ENCODE results near the gene HIF1AN. TPM values are rescaled to one million over a fixed set of nuclear protein-coding genes. Genes with fewer than 3 reads are reported as not detected.

The HIF1AN gene
- total RNA-seq, 4 donors from 2014 or later = 9.1 to 15.4 (median 11.1) TPM

GRCh38 chr10:100524638-100525037, 11.1 kb upstream of the HIF1AN start:
- intact Hi-C loops (cut with DNase I) = no loop called here
- H3K9me3 ChIP-seq = no peaks in the 10 kb centered on the region
- no peak overlapping the region for H3K27ac ChIP-seq
- no peak for DNase-seq
- WGBS, 2 donors = 88 to 93% methylated on average over 2 of the region's 2 CpGs
- H3K27me3 ChIP-seq = no peaks in the 10 kb centered on the region
- peaks cover 18 to 21% of the 10 kb centered on the region in 2 donors for H3K4me1 ChIP-seq
- no peak overlapping the region for H3K4me3 ChIP-seq (replicated peaks in 1 of 3)
- peaks cover 30 to 34% of the 10 kb centered on the region in 2 donors for H3K36me3 ChIP-seq
- no peak for TF ChIP-seq POLR2A (IDR thresholded peaks at IDR 0.05)
- TF ChIP-seq CTCF (IDR thresholded peaks at IDR 0.05) = no peak

GRCh38 chr10:100528123-100528886, 7.4 kb upstream of the HIF1AN start:
- H3K4me1 ChIP-seq = peaks cover 18 to 23% of the 10 kb centered on the region in 2 donors
- H3K9me3 ChIP-seq = no peaks in the 10 kb centered on the region
- intact Hi-C loops (cut with DNase I) = no loop called here
- DNase-seq = no peak
- WGBS, 2 donors = 67 to 73% methylated on average over 7 of the region's 7 CpGs
- H3K27ac ChIP-seq = peak overlapping the region in 1 of 3 donors; percentile 82
- peaks cover 30% of the 10 kb centered on the region in 2 donors for H3K36me3 ChIP-seq
- TF ChIP-seq CTCF (IDR thresholded peaks at IDR 0.05) (no peak), POLR2A (IDR thresholded peaks at IDR 0.05) (no peak)
- peak overlapping the region in 1 of 3 donors; percentile 81 for H3K4me3 ChIP-seq (replicated peaks in 1 of 3)
- H3K27me3 ChIP-seq = no peaks in the 10 kb centered on the region

DNA sequence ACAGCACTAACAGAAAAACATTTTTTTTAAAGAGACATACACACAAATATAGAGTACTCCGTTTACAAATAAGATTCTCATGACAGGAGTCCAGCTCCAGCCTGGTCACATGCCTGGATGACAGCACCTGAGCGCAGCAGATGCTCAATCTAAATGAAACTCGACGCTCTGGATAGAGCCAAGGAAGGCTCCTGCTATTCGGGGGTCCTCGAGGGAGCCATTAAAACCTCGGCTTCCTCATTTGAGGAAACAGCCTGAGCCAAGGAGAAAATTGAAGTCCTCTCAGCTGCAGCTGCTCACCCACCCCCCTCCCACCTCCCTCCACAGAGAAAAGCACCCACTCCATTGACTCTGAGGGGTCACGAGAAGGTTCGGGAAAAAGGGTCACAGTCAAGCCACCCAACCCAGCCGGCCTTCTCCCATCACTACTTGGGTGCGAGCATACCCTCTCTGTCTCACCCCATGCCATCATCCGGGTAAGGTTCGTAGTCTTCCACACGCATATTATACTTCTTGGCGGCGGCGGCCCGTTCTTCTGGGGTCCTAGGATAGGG, 6.7 kb upstream of the HIF1AN start:
- H3K36me3 ChIP-seq = peaks cover 23 to 28% of the 10 kb centered on the region in 2 donors
- DNase-seq = no peak
- 1 to 3% methylated on average over 12 to 15 of the region's 18 CpGs for WGBS, 2 donors
- H3K4me3 ChIP-seq (replicated peaks in 1 of 3) = peak overlapping the region; percentile 61 to 81 (median 75)
- no peak for TF ChIP-seq CTCF (IDR thresholded peaks at IDR 0.05)
- TF ChIP-seq POLR2A (IDR thresholded peaks at IDR 0.05) = no peak
- intact Hi-C loops (cut with DNase I) = no loop called here
- H3K27me3 ChIP-seq = no peaks in the 10 kb centered on the region
- peak overlapping the region in 2 of 3 donors; percentile 37 to 82 for H3K27ac ChIP-seq
- H3K4me1 ChIP-seq = peaks cover 18 to 23% of the 10 kb centered on the region in 2 donors
- no peaks in the 10 kb centered on the region for H3K9me3 ChIP-seq

- intact Hi-C loops (cut with DNase I) = no loop called here
- 1% methylated on average over 36 to 43 of the region's 43 CpGs for WGBS, 2 donors
- Histone ChIP-seq H3K27me3 (no peaks in the 10 kb centered on the region), H3K9me3 (no peaks in the 10 kb centered on the region), H3K4me3 (replicated peaks in 1 of 3) (peak within 1 kb of the TSS; percentile 61 to 81 (median 75)), H3K36me3 (peaks cover 16 to 22% of the 10 kb centered on the region in 2 donors), H3K27ac (peak within 1 kb of the TSS in 2 of 3 donors; percentile 37 to 82), H3K4me1 (peaks cover 18 to 23% of the 10 kb centered on the region in 2 donors)
- DNase-seq = peak; percentile 87 to 90
- TF ChIP-seq POLR2A (IDR thresholded peaks at IDR 0.05) (peak in 1 of 2 donors; percentile 64), CTCF (IDR thresholded peaks at IDR 0.05) (peak in 1 of 6 experiments; percentile 31)
Measured at GRCh38 chr10:100529475-100530298, 6.1 kb upstream of the HIF1AN start, which contains the start of gene NDUFB8. Gene NDUFB8 (minus strand): TSS chr10:100529871. CDS start chr10:100529851, 20 bp downstream.
